ENCODE measurements around the gene TAF4B. TPM values are rescaled to one million over a fixed set of nuclear protein-coding genes. Genes with fewer than 3 reads are reported as not detected.

Gene TAF4B
- total and polyA plus RNA-seq, 4 donors: 0.10 to 4.3 (median 0.30) TPM

- Histone ChIP-seq H3K4me3 (ENCODE audit: low read depth in 1 of 3, low read length in 3 of 3) (no peak overlapping the region), H3K4me1 (ENCODE audit: control insufficient read depth in 4 of 4, insufficient read depth in 4 of 4, low read length in 3 of 4) (no peaks in the 10 kb centered on the region), H3K9ac (ENCODE audit: low read depth in 1 of 2, low read length in 2 of 2) (no peak overlapping the region), H3K27me3 (ENCODE audit: control insufficient read depth in 4 of 4, insufficient read depth in 4 of 4, low read length in 3 of 4) (no peaks in the 10 kb centered on the region), H3K27ac (ENCODE audit: low read depth in 1 of 2, low read length in 2 of 2) (no peak overlapping the region), H3K9me3 (ENCODE audit: control insufficient read depth in 4 of 4, low read length in 3 of 4) (no peaks in the 10 kb centered on the region), H3K36me3 (ENCODE audit: control insufficient read depth in 4 of 4, insufficient read depth in 3 of 4, low read depth in 1 of 4, low read length in 3 of 4) (no peaks in the 10 kb centered on the region)
- DNase-seq (ENCODE audit: low spot score): no peak
- TF ChIP-seq, protein P1, sequence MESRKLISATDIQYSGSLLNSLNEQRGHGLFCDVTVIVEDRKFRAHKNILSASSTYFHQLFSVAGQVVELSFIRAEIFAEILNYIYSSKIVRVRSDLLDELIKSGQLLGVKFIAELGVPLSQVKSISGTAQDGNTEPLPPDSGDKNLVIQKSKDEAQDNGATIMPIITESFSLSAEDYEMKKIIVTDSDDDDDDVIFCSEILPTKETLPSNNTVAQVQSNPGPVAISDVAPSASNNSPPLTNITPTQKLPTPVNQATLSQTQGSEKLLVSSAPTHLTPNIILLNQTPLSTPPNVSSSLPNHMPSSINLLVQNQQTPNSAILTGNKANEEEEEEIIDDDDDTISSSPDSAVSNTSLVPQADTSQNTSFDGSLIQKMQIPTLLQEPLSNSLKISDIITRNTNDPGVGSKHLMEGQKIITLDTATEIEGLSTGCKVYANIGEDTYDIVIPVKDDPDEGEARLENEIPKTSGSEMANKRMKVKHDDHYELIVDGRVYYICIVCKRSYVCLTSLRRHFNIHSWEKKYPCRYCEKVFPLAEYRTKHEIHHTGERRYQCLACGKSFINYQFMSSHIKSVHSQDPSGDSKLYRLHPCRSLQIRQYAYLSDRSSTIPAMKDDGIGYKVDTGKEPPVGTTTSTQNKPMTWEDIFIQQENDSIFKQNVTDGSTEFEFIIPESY (IDR thresholded peaks at IDR 0.05): no peak
- no peak for TF ChIP-seq GABPA (IDR thresholded peaks at IDR 0.05 in 1 of 2, conservative IDR thresholded peaks at IDR 0.05 in 1 of 2)
- TF ChIP-seq FOXA1 (IDR thresholded peaks at IDR 0.05): no peak
- no peak for TF ChIP-seq SP1 (IDR thresholded peaks at IDR 0.05)
- TF ChIP-seq ATF3 (IDR thresholded peaks at IDR 0.05): no peak
- no peak for TF ChIP-seq EGR1 (IDR thresholded peaks at IDR 0.05; ENCODE audit: low read depth in 2 of 2)
- TF ChIP-seq HNF4A (conservative IDR thresholded peaks at IDR 0.05): no peak
- no peak for TF ChIP-seq FOXA2 (IDR thresholded peaks at IDR 0.05)
- no peak for TF ChIP-seq RAD21 (IDR thresholded peaks at IDR 0.05)
- TF ChIP-seq NR2F2 (IDR thresholded peaks at IDR 0.05): no peak
- no peak for TF ChIP-seq TAF1 (conservative IDR thresholded peaks at IDR 0.05)
- TF ChIP-seq, protein P2, sequence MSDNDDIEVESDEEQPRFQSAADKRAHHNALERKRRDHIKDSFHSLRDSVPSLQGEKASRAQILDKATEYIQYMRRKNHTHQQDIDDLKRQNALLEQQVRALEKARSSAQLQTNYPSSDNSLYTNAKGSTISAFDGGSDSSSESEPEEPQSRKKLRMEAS (IDR thresholded peaks at IDR 0.05): no peak
- no peak for TF ChIP-seq JUND (IDR thresholded peaks at IDR 0.05)
- TF ChIP-seq REST (IDR thresholded peaks at IDR 0.05): no peak
- TF ChIP-seq YY1 (IDR thresholded peaks at IDR 0.05): no peak
- no peak for TF ChIP-seq RXRA (IDR thresholded peaks at IDR 0.05)
- TF ChIP-seq, protein P3, sequence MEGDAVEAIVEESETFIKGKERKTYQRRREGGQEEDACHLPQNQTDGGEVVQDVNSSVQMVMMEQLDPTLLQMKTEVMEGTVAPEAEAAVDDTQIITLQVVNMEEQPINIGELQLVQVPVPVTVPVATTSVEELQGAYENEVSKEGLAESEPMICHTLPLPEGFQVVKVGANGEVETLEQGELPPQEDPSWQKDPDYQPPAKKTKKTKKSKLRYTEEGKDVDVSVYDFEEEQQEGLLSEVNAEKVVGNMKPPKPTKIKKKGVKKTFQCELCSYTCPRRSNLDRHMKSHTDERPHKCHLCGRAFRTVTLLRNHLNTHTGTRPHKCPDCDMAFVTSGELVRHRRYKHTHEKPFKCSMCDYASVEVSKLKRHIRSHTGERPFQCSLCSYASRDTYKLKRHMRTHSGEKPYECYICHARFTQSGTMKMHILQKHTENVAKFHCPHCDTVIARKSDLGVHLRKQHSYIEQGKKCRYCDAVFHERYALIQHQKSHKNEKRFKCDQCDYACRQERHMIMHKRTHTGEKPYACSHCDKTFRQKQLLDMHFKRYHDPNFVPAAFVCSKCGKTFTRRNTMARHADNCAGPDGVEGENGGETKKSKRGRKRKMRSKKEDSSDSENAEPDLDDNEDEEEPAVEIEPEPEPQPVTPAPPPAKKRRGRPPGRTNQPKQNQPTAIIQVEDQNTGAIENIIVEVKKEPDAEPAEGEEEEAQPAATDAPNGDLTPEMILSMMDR (IDR thresholded peaks at IDR 0.05; ENCODE audit: low read depth, low read length, missing input control): no peak
- no peak for TF ChIP-seq HNF4G (IDR thresholded peaks at IDR 0.05)
- WGBS: 78% methylated on average over 2 of the region's 2 CpGs
These were observed 208.6 kb downstream of the TAF4B start for GRCh38 chr18:26434887-26435286.
